BE2C (cell line): ENCODE data around the gene RNF182.
"Not testable (repeated sequence)": the region's sequence is repeated elsewhere in the genome, so short reads cannot be mapped to it uniquely, and the experiment has no call there.

ENCODE experiments used
- DNase-seq: peaks from one replicate; pipeline ENCODE4 v3.0.0-alpha.2; 2020
- H3K27me3 ChIP-seq: fragments of 250-450 bp; sonication (Bioruptor Pico); 2 replicates; pipeline ENCODE4 v1.5.1; 2020; ENCODE audit warnings: mild to moderate bottlenecking
- H3K36me3 ChIP-seq: fragments of 250-450 bp; sonication (Bioruptor Pico); 2 replicates; pipeline ENCODE4 v1.5.1; 2020; ENCODE audit warnings: mild to moderate bottlenecking
- H3K4me1 ChIP-seq: fragments of 250-450 bp; sonication (Bioruptor Pico); 2 replicates; pipeline ENCODE4 v1.5.1; 2020
- H3K4me3 ChIP-seq: 2 replicates; pipeline ENCODE4 v1.5.1; 2011; ENCODE audit warnings: low read depth, low read length
- H3K9me3 ChIP-seq: fragments of 250-450 bp; sonication (Bioruptor Pico); 2 replicates; pipeline ENCODE4 v1.5.1; 2020
- CTCF ChIP-seq: IDR thresholded peaks from 2 replicates; pipeline ENCODE4 v1.5.1; 2012; ENCODE audit warnings: mild to moderate bottlenecking, low read depth, low read length

RNF182 gene

GRCh38 chr6:14017626-14018475 lies 93.1 kb downstream of the RNF182 start:
- no peaks in the 10 kb centered on the region for H3K4me1 ChIP-seq
- no peaks in the 10 kb centered on the region for H3K36me3 ChIP-seq
- no peak overlapping the region for H3K4me3 ChIP-seq
- DNase-seq: no peak
- H3K27me3 ChIP-seq: no peaks in the 10 kb centered on the region
- H3K9me3 ChIP-seq: no peaks in the 10 kb centered on the region
- TF ChIP-seq CTCF: no peak

GRCh38 chr6:14018559-14018958 lies 93.8 kb downstream of the RNF182 start:
- H3K27me3 ChIP-seq, H3K9me3 ChIP-seq, H3K4me3 ChIP-seq, H3K36me3 ChIP-seq, DNase-seq, H3K4me1 ChIP-seq: not testable (repeated sequence)

GRCh38 chr6:14020551-14020950 lies 95.8 kb downstream of the RNF182 start:
- no peaks in the 10 kb centered on the region for H3K36me3 ChIP-seq
- no peaks in the 10 kb centered on the region for H3K27me3 ChIP-seq
- no peak overlapping the region for H3K4me3 ChIP-seq
- no peaks in the 10 kb centered on the region for H3K4me1 ChIP-seq
- no peak for DNase-seq
- H3K9me3 ChIP-seq: no peaks in the 10 kb centered on the region
- no peak for TF ChIP-seq CTCF

GRCh38 chr6:14021449-14021848 lies 96.7 kb downstream of the RNF182 start:
- Histone ChIP-seq H3K9me3 (no peaks in the 10 kb centered on the region), H3K36me3 (no peaks in the 10 kb centered on the region), H3K4me3 (no peak overlapping the region), H3K4me1 (no peaks in the 10 kb centered on the region), H3K27me3 (no peaks in the 10 kb centered on the region)
- DNase-seq: no peak
- TF ChIP-seq CTCF: no peak

GRCh38 chr6:14022673-14023072 lies 97.9 kb downstream of the RNF182 start:
- no peak overlapping the region for H3K4me3 ChIP-seq
- DNase-seq: no peak
- H3K4me1 ChIP-seq: no peaks in the 10 kb centered on the region
- no peaks in the 10 kb centered on the region for H3K27me3 ChIP-seq
- H3K36me3 ChIP-seq: no peaks in the 10 kb centered on the region
- H3K9me3 ChIP-seq: no peaks in the 10 kb centered on the region
- no peak for TF ChIP-seq CTCF

- Histone ChIP-seq H3K27me3 (no peaks in the 10 kb centered on the region), H3K4me1 (no peaks in the 10 kb centered on the region), H3K36me3 (no peaks in the 10 kb centered on the region), H3K4me3 (no peak overlapping the region), H3K9me3 (no peaks in the 10 kb centered on the region)
- DNase-seq: no peak
- TF ChIP-seq CTCF: no peak
Observed at GRCh38 chr6:14023855-14024254, 99.1 kb downstream of the RNF182 start.
